Stimulated activated CD8-positive, alpha-beta memory T cell treated with anti-CD3 and anti-CD28 coated beads, Interleukin-12 subunit alpha, Interleukin-12 subunit beta, amount 100 ng/mL, for 1 hour (primary cell): Measurements from ENCODE around the gene PDCD1LG2.
"Not testable (repeated sequence)": the region's sequence is repeated elsewhere in the genome, so short reads cannot be mapped to it uniquely, and the experiment has no call there.

Experiments
- DNase-seq: peaks from one replicate; pipeline ENCODE4 v3.0.0-alpha.2; 2020; ENCODE audit warnings: low read depth

PDCD1LG2 gene

GRCh38 chr9:5510360-5510931, at the start of gene PDCD1LG2:
Gene PDCD1LG2, plus strand, starts transcription at chr9:5510531. Its CDS starts 12,016 bp downstream, at chr9:5522547.
- DNase-seq, result no peak

- DNase-seq, result not testable (repeated sequence)
These were observed 45.5 kb upstream of the PDCD1LG2 start for GRCh38 chr9:5464831-5465330.

GRCh38 chr9:5466005-5466404, 44.3 kb upstream of the PDCD1LG2 start:
- DNase-seq, result no peak

- no peak for DNase-seq
These were observed 43.6 kb upstream of the PDCD1LG2 start for GRCh38 chr9:5466766-5467165.

- no peak for DNase-seq
These were observed 41.5 kb upstream of the PDCD1LG2 start for GRCh38 chr9:5468850-5469249.

- DNase-seq, result no peak
These were observed 40.2 kb upstream of the PDCD1LG2 start for GRCh38 chr9:5470122-5470521.

- no peak for DNase-seq
These were observed 39.5 kb upstream of the PDCD1LG2 start for GRCh38 chr9:5470816-5471215.

- DNase-seq, result not testable (repeated sequence)
These were observed 34.7 kb upstream of the PDCD1LG2 start for GRCh38 chr9:5475611-5476010.

GRCh38 chr9:5478206-5478605, 32.1 kb upstream of the PDCD1LG2 start:
- DNase-seq, result no peak

GRCh38 chr9:5479994-5480694, 30.2 kb upstream of the PDCD1LG2 start:
- DNase-seq, result no peak

GRCh38 chr9:5480919-5481318, 29.4 kb upstream of the PDCD1LG2 start:
- no peak for DNase-seq

GRCh38 chr9:5481322-5482040, 28.9 kb upstream of the PDCD1LG2 start:
- DNase-seq, result no peak

GRCh38 chr9:5482194-5482593, 28.1 kb upstream of the PDCD1LG2 start:
- DNase-seq, result no peak

GRCh38 chr9:5483306-5483705, 27.0 kb upstream of the PDCD1LG2 start:
- no peak for DNase-seq

GRCh38 chr9:5485378-5486085, 24.8 kb upstream of the PDCD1LG2 start:
- no peak for DNase-seq

GRCh38 chr9:5486988-5487387, 23.3 kb upstream of the PDCD1LG2 start:
- no peak for DNase-seq

- no peak for DNase-seq
These were observed 21.9 kb upstream of the PDCD1LG2 start for GRCh38 chr9:5488221-5489008.

GRCh38 chr9:5489630-5490490, 20.5 kb upstream of the PDCD1LG2 start:
- no peak for DNase-seq

- no peak for DNase-seq
These were observed 17.2 kb upstream of the PDCD1LG2 start for GRCh38 chr9:5492965-5493678.
